GM10248 (cell line): Measurements from ENCODE around the gene ACOX1.

Experiments
- CTCF ChIA-PET: fragments of 300-600 bp; sonication (Branson Sonifier 250); formaldehyde crosslinking; extraction: SDS; loops from one replicate; lab custom pipeline; 2021; ENCODE audit warnings: antibody characterized with exemption; lab: Yijun Ruan, JAX
- POLR2A ChIA-PET: fragments of 350-650 bp; sonication (Branson Sonifier 250); formaldehyde crosslinking; extraction: SDS; loops from one replicate; lab custom pipeline; 2020; ENCODE audit warnings: antibody characterized with exemption; lab: Yijun Ruan, JAX
- DNase-seq: peaks from one replicate; pipeline ENCODE4 v3.0.0; 2012; ENCODE audit errors: extremely low spot score
- TF ChIP-seq, protein P1 (sequence below): IDR thresholded peaks from 2 replicates; pipeline ENCODE4 v1.5.1; 2012; ENCODE audit warnings: mild to moderate bottlenecking, low read depth; ENCODE audit errors: extremely low read depth, missing control alignments, control extremely low read depth

ACOX1 gene

DNA sequence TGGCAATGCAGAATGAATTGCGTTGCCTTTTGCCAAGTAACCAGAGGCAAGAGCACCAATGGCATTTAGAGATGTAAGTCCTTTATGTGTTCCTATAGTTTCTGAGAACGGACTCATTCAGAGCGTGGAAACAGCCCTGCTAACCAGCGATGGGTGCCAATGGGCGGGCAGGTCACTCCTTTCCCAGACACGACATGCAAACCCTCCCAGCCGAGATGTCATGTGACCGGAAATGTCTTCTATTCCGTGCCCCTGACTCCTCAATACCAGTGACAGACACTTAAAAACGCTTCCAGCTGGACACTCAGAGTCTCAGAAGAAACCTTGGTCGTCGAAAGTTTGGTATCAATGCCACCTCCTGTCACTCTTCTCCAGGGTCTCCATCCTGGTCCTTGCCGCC lies 41.3 kb downstream of the ACOX1 start:
- POLR2A ChIA-PET = interaction anchor here (0.7 kb wide), 1 partner anchor 185 kb away, joined by 3 read pairs; no protein-coding TSS in a partner anchor
- DNase-seq = no peak
- TF ChIP-seq, protein P1, sequence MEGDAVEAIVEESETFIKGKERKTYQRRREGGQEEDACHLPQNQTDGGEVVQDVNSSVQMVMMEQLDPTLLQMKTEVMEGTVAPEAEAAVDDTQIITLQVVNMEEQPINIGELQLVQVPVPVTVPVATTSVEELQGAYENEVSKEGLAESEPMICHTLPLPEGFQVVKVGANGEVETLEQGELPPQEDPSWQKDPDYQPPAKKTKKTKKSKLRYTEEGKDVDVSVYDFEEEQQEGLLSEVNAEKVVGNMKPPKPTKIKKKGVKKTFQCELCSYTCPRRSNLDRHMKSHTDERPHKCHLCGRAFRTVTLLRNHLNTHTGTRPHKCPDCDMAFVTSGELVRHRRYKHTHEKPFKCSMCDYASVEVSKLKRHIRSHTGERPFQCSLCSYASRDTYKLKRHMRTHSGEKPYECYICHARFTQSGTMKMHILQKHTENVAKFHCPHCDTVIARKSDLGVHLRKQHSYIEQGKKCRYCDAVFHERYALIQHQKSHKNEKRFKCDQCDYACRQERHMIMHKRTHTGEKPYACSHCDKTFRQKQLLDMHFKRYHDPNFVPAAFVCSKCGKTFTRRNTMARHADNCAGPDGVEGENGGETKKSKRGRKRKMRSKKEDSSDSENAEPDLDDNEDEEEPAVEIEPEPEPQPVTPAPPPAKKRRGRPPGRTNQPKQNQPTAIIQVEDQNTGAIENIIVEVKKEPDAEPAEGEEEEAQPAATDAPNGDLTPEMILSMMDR = no peak
- CTCF ChIA-PET = interaction anchor here (1.0 to 1.8 kb wide), 3 partner anchors 10 to 67 kb away, joined by 3 to 4 read pairs (median 3); no protein-coding TSS in a partner anchor

DNA sequence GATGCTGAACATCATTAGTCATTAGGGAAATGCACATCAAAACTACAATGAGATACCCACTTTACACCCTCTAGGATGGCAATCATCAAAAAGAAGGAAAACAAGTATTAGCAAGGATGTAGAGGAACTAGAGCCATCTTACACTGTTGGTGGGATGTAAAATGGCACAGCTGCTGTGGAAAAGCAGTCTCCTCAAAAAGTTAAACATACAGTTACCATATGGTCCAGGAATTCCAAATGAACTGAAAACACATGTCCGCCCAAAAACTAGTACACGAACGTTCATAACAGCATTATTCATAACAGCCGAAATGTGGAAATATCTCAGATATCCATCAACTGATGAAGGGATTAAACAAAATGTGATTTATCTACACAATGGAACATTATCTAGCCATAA lies 45.2 kb downstream of the ACOX1 start:
- no peak for DNase-seq
- CTCF ChIA-PET = interaction anchor here (0.9 kb wide), 1 partner anchor 80 kb away, joined by 3 read pairs; no protein-coding TSS in a partner anchor
- POLR2A ChIA-PET = no interaction called here
- TF ChIP-seq, protein P1 = no peak

DNA sequence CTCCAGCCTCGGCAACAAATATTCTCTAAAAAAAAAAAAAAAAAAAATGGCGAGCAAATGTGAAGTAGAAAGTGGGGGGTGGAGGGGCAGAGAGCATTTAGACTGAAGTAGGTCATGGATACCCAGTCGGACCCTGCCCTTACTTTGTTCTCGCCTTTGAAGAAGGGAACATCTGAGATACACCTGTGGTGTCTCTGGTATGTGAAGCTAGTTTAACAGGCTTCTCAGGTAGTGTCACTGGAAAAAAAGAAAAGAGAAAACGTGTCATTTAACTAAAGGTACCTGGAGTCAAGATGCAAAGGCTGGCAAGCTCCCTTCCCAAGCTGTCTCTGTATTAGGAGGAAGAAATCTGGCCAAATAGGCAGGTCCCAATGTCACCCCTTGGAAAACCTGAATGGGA lies 46.1 kb downstream of the ACOX1 start:
- CTCF ChIA-PET = no interaction called here
- no peak for DNase-seq
- TF ChIP-seq, protein P1 = no peak
- POLR2A ChIA-PET = interaction anchor here (0.7 kb wide), 1 partner anchor 13 kb away, joined by 6 read pairs; no protein-coding TSS in a partner anchor

DNA sequence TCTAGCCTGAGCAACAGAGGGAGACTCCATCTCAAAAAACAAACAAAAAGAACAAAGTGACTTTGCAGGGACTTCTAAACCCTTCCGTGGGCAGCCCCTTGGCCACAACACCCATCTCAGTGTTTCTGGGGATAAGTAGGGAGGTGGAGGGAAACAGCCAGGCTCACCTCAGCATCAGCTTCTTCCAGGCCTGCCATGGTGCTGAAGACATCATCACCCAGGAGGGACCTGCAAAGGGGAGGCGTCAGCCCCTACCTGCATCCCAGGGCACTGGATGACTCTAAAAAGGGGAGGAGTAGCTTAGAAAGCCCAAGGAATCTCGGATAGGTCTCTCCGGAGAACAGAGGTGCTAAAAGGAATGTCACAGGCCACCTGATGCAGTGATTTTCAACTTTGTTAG lies 47.9 kb downstream of the ACOX1 start:
- DNase-seq = no peak
- TF ChIP-seq, protein P1 = no peak
- CTCF ChIA-PET = interaction anchor here (1.4 to 6.2 kb wide), 2 partner anchors 25 to 83 kb away, joined by 4 to 28 read pairs; partner anchors contain the start of gene MRPL38
- POLR2A ChIA-PET = no interaction called here

DNA sequence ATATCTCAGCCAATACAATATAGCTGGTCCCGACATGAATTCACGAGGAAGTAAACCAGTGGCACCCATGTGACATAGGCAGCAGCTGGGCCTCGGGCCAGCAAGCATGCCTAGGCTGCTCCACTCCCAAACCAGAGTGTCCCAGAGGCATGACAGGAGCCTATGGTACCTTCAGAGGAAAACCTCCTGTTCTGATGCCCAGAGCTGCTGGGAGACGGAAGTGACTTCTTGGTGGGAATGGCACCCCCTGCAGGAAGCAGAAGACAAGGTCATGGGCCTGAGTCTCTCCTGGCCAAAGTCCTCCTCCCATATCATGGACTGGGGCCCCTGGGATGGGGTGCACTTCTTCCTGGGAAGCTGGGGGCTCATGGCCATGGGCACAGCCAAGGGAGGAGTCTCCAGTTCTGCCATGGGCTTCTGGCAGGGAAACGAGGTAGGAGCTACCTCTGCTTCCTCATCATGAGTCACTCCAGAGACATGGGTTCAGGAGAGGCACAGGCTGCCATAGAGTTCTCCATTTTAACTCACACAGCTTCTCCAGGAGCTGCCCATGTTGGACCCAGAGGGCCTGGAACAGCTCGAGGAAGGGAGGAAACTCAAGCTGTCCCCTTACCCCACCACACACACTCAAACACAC lies 51.6 kb downstream of the ACOX1 start:
- ChIA-PET POLR2A (no interaction called here), CTCF (interaction anchor here (0.9 to 6.2 kb wide), 15 partner anchors 9 to 87 kb away, joined by 3 to 28 read pairs (median 4); partner anchors contain the start of genes ACOX1, CDK3, FBF1 and MRPL38)
- peak; percentile 65 for DNase-seq
- TF ChIP-seq, protein P1 = peak; percentile 24

DNA sequence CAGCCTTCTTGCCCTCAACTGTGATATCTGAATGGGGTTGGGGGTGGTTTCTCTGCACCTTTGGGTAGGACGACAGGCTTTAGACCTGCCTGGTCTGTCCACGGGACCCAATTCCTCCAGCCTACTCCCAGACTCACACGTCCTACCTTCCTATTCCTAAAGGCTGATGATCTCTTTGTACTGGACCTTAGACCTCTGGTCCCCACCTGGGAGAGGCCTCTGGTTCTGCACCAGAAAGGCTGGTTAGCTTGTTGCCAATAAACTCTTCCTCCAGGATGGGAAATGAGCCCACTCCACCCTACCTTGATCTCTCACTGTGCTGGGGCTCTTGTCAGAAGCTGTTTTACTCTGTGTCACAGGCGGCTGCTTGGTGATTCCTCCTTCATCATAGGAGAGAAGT lies 52.5 kb downstream of the ACOX1 start:
- POLR2A ChIA-PET = interaction anchor here (0.5 kb wide), 1 partner anchor 120 kb away, joined by 4 read pairs; no protein-coding TSS in a partner anchor
- CTCF ChIA-PET = interaction anchor here (1.5 to 6.2 kb wide), 6 partner anchors 10 to 79 kb away, joined by 3 to 28 read pairs (median 10); partner anchors contain the start of gene MRPL38
- TF ChIP-seq, protein P1 = no peak
- DNase-seq = no peak
